Endothelial cell of umbilical vein (primary cell): Measurements from ENCODE around the gene SLC34A1. TPM values are rescaled to one million over a fixed set of nuclear protein-coding genes. Genes with fewer than 3 reads are reported as not detected.

Source experiments
- BruUV-seq: library from RNA; stranded (reverse); fragments of 400-500 nt; replicated peaks from 2 replicates; lab custom pipeline; 2021; lab: Mats Ljungman, UMichigan
- CTCF ChIA-PET: fragments of 300-600, 350-600 bp; sonication (Branson Sonifier 250); formaldehyde crosslinking; loops from one replicate; lab custom pipeline; 2021; ENCODE audit warnings: antibody characterized with exemption, inconsistent platforms; lab: Charles Lee
- POLR2A ChIA-PET: fragments of 300-600, 350-600 bp; sonication (Branson Sonifier 250); formaldehyde crosslinking; loops from one replicate; lab custom pipeline; 2021; ENCODE audit warnings: antibody characterized with exemption, inconsistent platforms; lab: Charles Lee
- DNase-seq: peaks from one replicate; pipeline ENCODE4 v3.0.0-alpha.2; 2011; ENCODE audit warnings: low read depth, low spot score
- FAIRE-seq: peaks from 2 replicates; lab custom pipeline; 2011; peaks lifted over from hg19 to GRCh38; lab: Jason Lieb, UNC
- H2AFZ ChIP-seq: 2 replicates; pipeline ENCODE4 v1.6.0; 2012; ENCODE audit warnings: low read depth, low read length, control low read depth, inconsistent platforms
- H3K27ac ChIP-seq: 2 replicates; pipeline ENCODE4 v1.5.1; 2011; ENCODE audit warnings: low read depth, mild to moderate bottlenecking, control low read depth, low read length, moderate library complexity; ENCODE audit not compliant: insufficient read depth
- H3K27me3 ChIP-seq, 2 experiments: 2 replicates each; pipeline versions ENCODE4 v1.6.0 to v1.6.1; 2011; ENCODE audit warnings: low read length in 2 of 2, mixed read lengths in 1 of 2; ENCODE audit not compliant: control insufficient read depth in 2 of 2, insufficient read depth in 2 of 2
- H3K36me3 ChIP-seq, 2 experiments: 2 replicates in 1 of 2; 3 replicates in 1 of 2; pipeline ENCODE4 v1.5.1; 2011; ENCODE audit warnings: low read length in 2 of 2, mild to moderate bottlenecking in 1 of 2, moderate library complexity in 1 of 2; ENCODE audit not compliant: control insufficient read depth in 2 of 2, insufficient read depth in 2 of 2; ENCODE audit errors: extremely low read depth in 1 of 2
- H3K4me1 ChIP-seq: 3 replicates; pipeline ENCODE4 v1.5.1; 2011; ENCODE audit warnings: mild to moderate bottlenecking, low read length; ENCODE audit not compliant: control insufficient read depth, insufficient read depth; ENCODE audit errors: extremely low read depth
- H3K4me2 ChIP-seq: 2 replicates; pipeline ENCODE4 v1.6.1; 2011; ENCODE audit warnings: low read length, control low read depth, mixed read lengths; ENCODE audit not compliant: insufficient read depth
- H3K4me3 ChIP-seq, 3 experiments: fragments of 200-600 bp in 1 of 3; sonication (generic), shearing (Covaris generic) in 1 of 3; replicated peaks in 1 of 3; 2 replicates each; pipeline ENCODE4 v1.5.1; 2011 to 2016; ENCODE audit warnings: control low read depth in 3 of 3, low read length in 3 of 3, mild to moderate bottlenecking in 2 of 3, inconsistent platforms in 1 of 3, low read depth in 1 of 3, moderate library complexity in 1 of 3; ENCODE audit not compliant: insufficient read depth in 1 of 3
- H3K79me2 ChIP-seq: 2 replicates; pipeline ENCODE4 v1.6.0; 2012; ENCODE audit warnings: low read length, inconsistent platforms; ENCODE audit not compliant: control insufficient read depth, insufficient read depth
- H3K9ac ChIP-seq: replicated peaks from 2 replicates; pipeline ENCODE3; 2011; ENCODE audit warnings: low read length, control low read depth; ENCODE audit not compliant: insufficient read depth; ENCODE audit errors: extremely low read depth
- H3K9me1 ChIP-seq: replicated peaks from 3 replicates; pipeline ENCODE4 v1.6.0; 2011; ENCODE audit warnings: mild to moderate bottlenecking, low read length; ENCODE audit not compliant: control insufficient read depth, insufficient read depth; ENCODE audit errors: extremely low read depth
- H3K9me3 ChIP-seq: replicated peaks from 2 replicates; pipeline ENCODE4 v1.5.1; 2012; ENCODE audit warnings: low read length, inconsistent platforms; ENCODE audit not compliant: control insufficient read depth, insufficient read depth
- H4K20me1 ChIP-seq: replicated peaks from 2 replicates; pipeline ENCODE3; 2011; ENCODE audit warnings: mild to moderate bottlenecking, low read length; ENCODE audit not compliant: control insufficient read depth, insufficient read depth; ENCODE audit errors: extremely low read depth
- CTCF ChIP-seq, 2 donors: IDR thresholded peaks; 1 replicate in 1 of 2; 2 replicates in 1 of 2; pipeline ENCODE4 v1.5.1; 2011; ENCODE audit warnings: low read length in 2 of 2, mild to moderate bottlenecking in 2 of 2, moderate library complexity in 2 of 2, control low read depth in 1 of 2, inconsistent platforms in 1 of 2, low read depth in 1 of 2; ENCODE audit not compliant: insufficient read depth in 1 of 2; ENCODE audit errors: extremely low read depth in 1 of 2
- EZH2 ChIP-seq: IDR thresholded peaks from 2 replicates; pipeline ENCODE4 v1.6.1; 2012; ENCODE audit warnings: borderline replicate concordance, low read depth, mild to moderate bottlenecking, moderate library complexity, low read length, inconsistent platforms; ENCODE audit not compliant: severe bottlenecking
- FOS ChIP-seq: IDR thresholded peaks from 2 replicates; pipeline ENCODE4 v1.6.1; 2011; ENCODE audit warnings: mild to moderate bottlenecking, low read length, moderate library complexity, borderline replicate concordance; ENCODE audit not compliant: insufficient read depth
- GATA2 ChIP-seq: IDR thresholded peaks from 2 replicates; pipeline ENCODE4 v1.7.0; 2011; ENCODE audit warnings: low read depth, mild to moderate bottlenecking, moderate library complexity, mixed read lengths, low read length; ENCODE audit not compliant: insufficient read length, insufficient read depth
- JUN ChIP-seq: IDR thresholded peaks from 2 replicates; pipeline ENCODE4 v1.6.1; 2011; ENCODE audit warnings: borderline replicate concordance, low read depth; ENCODE audit not compliant: insufficient read length, insufficient read depth
- MAX ChIP-seq: IDR thresholded peaks from 2 replicates; pipeline ENCODE4 v1.6.1; 2011; ENCODE audit not compliant: insufficient read depth, insufficient read length
- MYC ChIP-seq: IDR thresholded peaks from one replicate; pipeline ENCODE4 v1.6.1; 2011; ENCODE audit warnings: mild to moderate bottlenecking, low read depth, low read length
- POLR2A ChIP-seq: IDR thresholded peaks from 2 replicates; pipeline ENCODE4 v1.6.1; 2012; ENCODE audit warnings: low read depth, mild to moderate bottlenecking, control low read depth, low read length
- POLR2AphosphoS5 ChIP-seq: IDR thresholded peaks from 2 replicates; pipeline ENCODE4 v1.6.1; 2012; ENCODE audit warnings: low read depth, mild to moderate bottlenecking, control low read depth, low read length, moderate library complexity; ENCODE audit not compliant: insufficient read depth
- dilution Hi-C: fragments of 300-500 bp; cut with MboI; formaldehyde crosslinking; loops from one replicate; pipeline ENCODE4 v1.15.0; 2019; ENCODE audit warnings: low sequenced_read_pairs; ENCODE audit not compliant: extremely low pct_ligation_motif_present
- intact Hi-C: fragments of 100-400 bp; cut with micrococcal nuclease; formaldehyde crosslinking; loops from one replicate; pipeline ENCODE4 v1.10.0; 2022
- polyA plus RNA-seq, 4 experiments: library from polyadenylated mRNA; depleted of rRNA in 3 of 4; stranded (reverse) in 3 of 4; unstranded in 1 of 4; fragments of >200 nt; gene quantifications; 2 replicates each; pipeline versions ENCODE4 v1.2.1 to v1.2.3, GENCODE V29; 2011 to 2012; ENCODE audit warnings: missing spikeins in 1 of 4
- total RNA-seq: library from RNA; stranded (reverse); gene quantifications from 2 replicates; pipeline ENCODE4 v1.2.3, GENCODE V29; 2021

The SLC34A1 gene
- total and polyA plus RNA-seq, 2 donors (not counting 3 experiments of a cell fraction or from before 2014, with no cell fraction given), result not detected

- no TSS peak for BruUV-seq
- no peak overlapping the region for H2AFZ ChIP-seq
- CTCF ChIA-PET, result interaction anchor here (0.8 to 3.4 kb wide), 22 partner anchors 9 to 271 kb away, joined by 3 to 48 read pairs (median 6); partner anchors contain the start of gene LMAN2
- H3K4me2 ChIP-seq, result no peak overlapping the region
- dilution Hi-C loops, result no loop called here
- no peaks in the 10 kb centered on the region for H3K36me3 ChIP-seq
- H3K27me3 ChIP-seq, result peaks cover 0 to 4% of the 10 kb centered on the region in 2 experiments
- H4K20me1 ChIP-seq, result no peaks in the 10 kb centered on the region
- H3K4me3 ChIP-seq, result no peak overlapping the region
- H3K79me2 ChIP-seq, result no peaks in the 10 kb centered on the region
- intact Hi-C loops, result no loop called here
- FAIRE-seq (no peak), DNase-seq (no peak)
- POLR2A ChIA-PET, result no interaction called here
- H3K4me1 ChIP-seq, result no peaks in the 10 kb centered on the region
- no peak overlapping the region for H3K9ac ChIP-seq
- H3K9me3 ChIP-seq, result no peaks in the 10 kb centered on the region
- TF ChIP-seq POLR2AphosphoS5 (no peak), GATA2 (no peak), MYC (no peak), FOS (no peak), POLR2A (no peak), JUN (no peak), EZH2 (no peak), MAX (no peak), CTCF (IDR thresholded peaks at IDR 0.05; ENCODE audit: extremely low read depth in 1 of 2, insufficient read depth in 1 of 2, low read depth in 1 of 2, low read length in 2 of 2) (no peak)
- H3K27ac ChIP-seq, result no peak overlapping the region
- no peaks in the 10 kb centered on the region for H3K9me1 ChIP-seq
Measured at GRCh38 chr5:177383181-177383580, 1.1 kb upstream of the SLC34A1 start.
